OCI-LY7 (cell line): Measurements from ENCODE around the gene CHRNA4.

Experiments used
- EZH2phosphoT487 ChIP-seq: fragments of 200-600 bp; sonication (generic); IDR thresholded peaks from 2 replicates; pipeline ENCODE4 v1.6.1; 2018; ENCODE audit warnings: low read depth, borderline replicate concordance, mild to moderate bottlenecking, mixed run types, antibody characterized with exemption, low read length, moderate library complexity, mixed read lengths
- TF ChIP-seq, protein P1 (sequence below): fragments of 200-600 bp; sonication (generic); conservative IDR thresholded peaks from 2 replicates; pipeline ENCODE4 v1.5.1; 2014; ENCODE audit warnings: mild to moderate bottlenecking, antibody characterized with exemption, low read length, moderate library complexity, mixed read lengths

GRCh38 chr20:63394069-63394919, 33.1 kb upstream of the CHRNA4 start:
- TF ChIP-seq, protein P1, sequence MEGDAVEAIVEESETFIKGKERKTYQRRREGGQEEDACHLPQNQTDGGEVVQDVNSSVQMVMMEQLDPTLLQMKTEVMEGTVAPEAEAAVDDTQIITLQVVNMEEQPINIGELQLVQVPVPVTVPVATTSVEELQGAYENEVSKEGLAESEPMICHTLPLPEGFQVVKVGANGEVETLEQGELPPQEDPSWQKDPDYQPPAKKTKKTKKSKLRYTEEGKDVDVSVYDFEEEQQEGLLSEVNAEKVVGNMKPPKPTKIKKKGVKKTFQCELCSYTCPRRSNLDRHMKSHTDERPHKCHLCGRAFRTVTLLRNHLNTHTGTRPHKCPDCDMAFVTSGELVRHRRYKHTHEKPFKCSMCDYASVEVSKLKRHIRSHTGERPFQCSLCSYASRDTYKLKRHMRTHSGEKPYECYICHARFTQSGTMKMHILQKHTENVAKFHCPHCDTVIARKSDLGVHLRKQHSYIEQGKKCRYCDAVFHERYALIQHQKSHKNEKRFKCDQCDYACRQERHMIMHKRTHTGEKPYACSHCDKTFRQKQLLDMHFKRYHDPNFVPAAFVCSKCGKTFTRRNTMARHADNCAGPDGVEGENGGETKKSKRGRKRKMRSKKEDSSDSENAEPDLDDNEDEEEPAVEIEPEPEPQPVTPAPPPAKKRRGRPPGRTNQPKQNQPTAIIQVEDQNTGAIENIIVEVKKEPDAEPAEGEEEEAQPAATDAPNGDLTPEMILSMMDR: no peak
- no peak for TF ChIP-seq EZH2phosphoT487
